CD4-positive, alpha-beta T cell treated with Interleukin-2 at 100 ng/mL for 4 hours (primary cell): ENCODE data around the gene CRMP1.

ENCODE experiments used
- DNase-seq: peaks from one replicate; pipeline ENCODE4 v3.0.0-alpha.2; 2020; ENCODE audit warnings: low spot score

The CRMP1 gene

DNA sequence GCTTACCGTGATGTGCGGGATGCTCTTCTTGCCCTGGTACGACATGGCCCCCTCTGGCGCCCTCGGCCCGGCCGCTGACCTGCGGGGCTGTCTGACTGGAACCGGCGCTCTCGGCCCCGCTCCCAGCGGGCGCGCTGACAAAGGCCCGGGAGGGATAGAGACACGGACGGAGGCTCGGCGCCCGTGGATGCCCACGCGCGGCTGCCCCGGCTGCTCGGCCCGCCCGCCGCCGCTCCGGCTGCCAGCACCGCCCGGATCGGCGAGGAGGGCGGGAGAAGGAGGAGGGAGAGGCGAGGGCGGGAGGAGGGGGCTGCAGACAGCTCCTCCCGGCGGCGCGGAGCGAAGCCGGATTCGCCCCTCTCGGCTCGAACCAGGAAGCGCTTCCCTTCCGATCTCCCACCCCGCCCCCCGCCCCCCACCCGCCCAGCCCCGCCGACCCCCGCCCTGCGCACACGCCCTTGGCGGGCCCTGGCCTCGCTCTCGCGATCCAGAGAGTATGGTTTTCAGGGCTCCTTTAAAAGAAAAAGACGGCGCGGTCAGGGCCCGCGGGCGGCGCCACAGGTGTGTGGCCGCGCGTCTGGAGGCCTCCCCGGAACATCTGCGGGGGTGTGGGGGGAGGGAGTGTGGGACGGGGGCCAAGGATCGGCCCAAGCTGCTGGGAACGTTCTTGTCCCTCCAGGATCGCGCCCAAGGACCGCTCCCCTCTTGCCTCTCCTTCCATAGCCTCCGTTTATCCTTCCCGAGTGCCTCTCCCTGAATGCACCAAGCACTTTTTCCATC, 4.5 kb downstream of the CRMP1 start:
- DNase-seq: no peak

DNA sequence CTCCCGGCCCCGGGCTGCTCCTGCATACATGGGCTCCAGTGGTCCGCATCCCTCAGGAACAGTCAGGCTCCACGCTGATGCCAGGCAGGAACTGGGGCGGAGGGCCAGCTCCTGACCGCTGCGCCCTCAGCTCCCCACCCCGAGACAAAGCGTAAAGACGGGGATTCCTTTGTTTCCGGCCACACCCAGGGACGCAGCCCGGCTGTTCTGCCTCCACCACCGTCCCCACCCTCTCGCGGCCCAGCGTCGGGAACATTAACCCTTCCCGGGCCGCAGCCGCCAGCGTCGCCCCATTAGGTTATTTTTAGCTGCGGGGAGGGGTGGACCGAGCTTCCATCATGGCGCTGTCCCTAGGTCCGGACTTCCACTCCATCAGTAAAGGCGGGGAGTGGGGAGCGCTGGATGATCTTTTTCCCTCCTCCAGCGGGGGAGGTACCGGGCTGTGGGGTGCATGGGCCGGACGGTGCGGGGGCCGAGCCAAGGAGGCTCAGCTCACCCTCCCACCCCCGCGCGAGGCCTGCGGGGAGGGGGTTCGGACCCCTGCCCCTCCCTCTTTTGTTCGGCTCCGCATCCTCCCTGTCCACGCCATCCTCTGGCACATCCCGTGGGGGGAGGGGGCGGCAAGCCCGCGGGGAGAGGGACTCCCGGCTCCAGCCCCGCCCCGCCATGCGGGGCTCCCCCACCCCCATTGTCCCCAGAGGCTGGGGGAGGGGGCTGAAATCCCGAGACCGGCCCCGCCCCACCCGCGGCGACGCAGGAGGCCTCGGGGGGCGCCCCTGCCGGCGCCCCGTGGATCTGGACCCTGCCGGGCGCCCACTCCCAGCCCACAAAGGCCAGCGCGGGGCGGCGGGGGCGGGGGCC, 5.3 kb downstream of the CRMP1 start:
- no peak for DNase-seq

DNA sequence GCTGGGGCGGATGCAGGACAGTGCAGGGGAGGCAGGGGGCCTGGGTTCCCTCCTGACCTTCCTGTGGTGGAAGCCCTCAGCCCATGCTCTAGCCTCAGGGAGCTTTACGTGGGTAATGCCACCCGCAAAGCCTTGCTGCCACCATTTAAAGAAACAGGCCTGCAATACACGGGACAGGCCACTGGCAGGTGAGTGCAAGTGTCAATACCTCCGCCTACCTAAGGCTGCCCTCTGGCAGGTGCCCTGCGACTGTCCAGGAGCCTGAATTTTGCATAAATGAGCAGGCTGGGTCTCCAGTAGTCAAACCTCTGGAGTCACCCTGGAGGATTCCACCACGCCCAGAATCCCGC, 5.9 kb downstream of the CRMP1 start:
- DNase-seq: no peak

GRCh38 chr4:5885733-5886132, 7.2 kb downstream of the CRMP1 start:
- no peak for DNase-seq

DNA sequence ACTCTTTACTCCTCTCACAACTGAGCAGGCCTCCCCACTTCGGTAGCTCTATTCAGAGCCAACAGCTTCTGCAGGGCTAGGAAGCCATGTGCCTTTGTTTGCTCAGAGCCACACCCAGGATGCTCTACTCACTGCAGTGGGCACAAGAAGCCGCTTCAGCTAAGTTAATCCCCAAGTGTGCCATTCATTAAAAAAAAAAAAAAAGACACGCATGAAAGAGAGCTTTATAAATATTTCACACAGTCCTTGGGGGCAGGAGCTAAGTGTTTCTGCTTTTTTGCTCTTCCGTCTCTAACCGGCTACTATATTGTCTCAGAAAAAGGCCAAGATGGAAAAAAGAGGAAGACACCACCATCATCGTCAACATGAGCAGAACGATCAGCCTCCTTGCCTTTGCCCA, 8.1 kb downstream of the CRMP1 start:
- no peak for DNase-seq

DNA sequence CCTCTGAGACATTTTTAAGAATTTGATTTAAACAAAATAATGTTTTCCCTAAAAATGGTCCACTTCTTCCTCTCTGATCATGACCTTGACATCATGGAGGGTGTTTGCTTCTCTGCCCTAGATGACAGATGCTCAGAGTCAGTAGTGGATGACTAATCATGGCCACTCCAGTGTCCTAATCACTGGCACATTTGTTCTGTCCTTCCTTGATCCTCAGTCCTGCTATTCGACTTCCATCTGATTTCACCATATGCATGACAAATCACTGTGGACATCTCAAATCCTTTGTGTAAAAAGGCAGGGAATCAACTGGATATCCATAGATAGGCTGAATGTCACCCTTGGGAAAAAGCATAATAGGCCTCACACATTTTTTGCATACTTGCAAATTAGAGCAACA, 9.0 kb downstream of the CRMP1 start:
- DNase-seq: no peak

DNA sequence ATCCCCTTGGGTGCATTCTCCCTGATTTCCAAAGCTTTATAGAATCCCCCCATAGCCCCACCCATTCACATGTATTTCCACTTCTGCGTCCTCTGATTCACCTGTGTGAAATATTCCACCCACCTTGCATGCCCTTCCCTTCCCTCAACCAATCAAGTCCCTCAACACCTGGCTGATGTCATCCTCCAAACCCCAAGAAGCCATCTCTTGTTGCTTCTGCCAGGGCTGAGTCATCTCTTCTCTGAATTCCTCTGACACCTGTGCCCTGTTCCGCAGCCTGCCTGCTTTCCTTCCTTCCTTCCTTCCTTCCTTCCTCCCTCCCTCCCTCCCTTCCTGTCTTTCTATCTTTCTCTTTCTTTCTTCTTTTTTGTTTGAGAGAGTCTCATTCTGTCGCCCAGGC, 9.9 kb downstream of the CRMP1 start:
- no peak for DNase-seq

- DNase-seq: no peak
These were observed 11.5 kb downstream of the CRMP1 start for GRCh38 chr4:5881340-5881739.

DNA sequence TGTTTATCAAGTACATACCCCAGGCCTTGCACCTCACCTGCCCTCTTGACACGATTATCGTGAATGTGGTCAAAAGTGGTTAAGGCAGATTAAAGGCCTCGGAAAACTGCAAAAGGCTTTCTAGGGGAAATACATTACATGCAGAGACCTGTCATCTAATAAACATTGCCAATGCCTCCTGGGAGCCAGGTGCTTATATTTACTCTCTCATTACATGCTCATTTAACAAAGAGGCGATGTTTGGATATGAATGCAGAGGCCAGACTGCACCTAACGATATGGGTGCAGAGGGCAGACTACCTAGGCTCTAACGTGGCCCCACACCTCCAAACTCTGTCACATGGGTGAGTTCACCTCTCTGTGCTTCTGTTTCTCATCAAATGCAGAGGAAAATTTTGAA, 14.5 kb downstream of the CRMP1 start:
- DNase-seq: no peak

- DNase-seq: no peak
These were observed 15.5 kb downstream of the CRMP1 start for GRCh38 chr4:5877392-5877791.

DNA sequence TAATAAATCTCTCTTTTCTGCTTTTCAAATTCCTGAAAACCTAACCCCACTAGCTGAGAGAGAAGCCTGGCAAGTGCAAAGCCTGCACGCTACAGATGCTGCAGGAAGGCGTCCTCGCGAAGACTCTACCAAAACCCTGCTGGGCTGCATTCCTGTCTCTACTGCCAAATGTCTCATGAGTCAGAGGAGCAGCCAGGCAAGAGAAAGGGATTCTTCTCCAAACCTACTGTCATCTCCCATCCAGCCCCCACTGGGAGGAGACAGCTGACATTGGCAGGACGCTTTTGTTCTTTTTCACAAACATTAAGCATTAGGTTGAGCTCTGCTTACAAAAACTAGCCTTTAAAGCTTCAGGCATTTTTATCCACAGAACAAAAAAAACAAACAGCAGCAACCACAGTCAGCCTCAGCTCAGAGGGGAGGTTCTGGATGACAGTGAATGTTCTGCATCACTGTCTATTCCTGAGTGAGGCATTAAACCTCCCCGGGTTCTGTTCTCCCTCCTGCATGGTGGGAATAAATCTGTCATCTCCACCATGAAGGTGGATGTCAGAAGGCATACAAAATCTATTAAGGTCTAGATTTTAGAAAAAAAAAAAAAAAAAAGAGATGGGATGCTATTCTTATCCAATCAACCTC, 18.0 kb downstream of the CRMP1 start:
- no peak for DNase-seq

- DNase-seq: no peak
These were observed 22.2 kb downstream of the CRMP1 start for GRCh38 chr4:5870701-5871100.

DNA sequence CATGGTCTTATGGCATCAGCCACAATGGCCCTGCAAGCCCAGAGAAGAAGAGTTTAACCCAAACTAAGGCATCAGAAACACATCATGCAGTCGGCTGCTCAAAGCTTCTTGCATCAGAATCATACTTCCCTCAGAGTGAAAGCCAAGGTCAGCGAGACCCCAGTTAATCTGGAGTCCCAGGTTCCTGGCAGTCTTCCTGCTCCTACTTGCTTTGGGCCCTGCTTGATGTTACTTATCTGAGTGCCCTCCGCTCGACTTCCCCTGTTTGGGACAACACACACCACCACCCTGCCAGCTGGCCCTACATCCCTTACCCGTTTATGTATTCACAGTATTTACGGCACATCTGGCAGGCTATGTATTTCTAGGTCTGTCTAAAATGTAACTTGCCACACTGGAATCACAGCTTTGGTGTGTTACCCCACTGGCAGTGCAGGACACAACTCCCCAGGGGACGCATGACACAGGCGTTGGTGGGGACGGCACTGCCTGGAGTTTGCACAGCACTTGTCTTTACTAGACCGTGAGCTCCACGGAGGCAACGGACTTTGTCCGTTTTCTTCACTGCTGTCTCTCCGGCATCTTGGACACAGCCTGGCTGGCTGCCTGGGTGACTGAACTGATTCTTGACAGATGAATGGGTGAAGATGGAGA, 22.8 kb downstream of the CRMP1 start:
- DNase-seq: no peak

GRCh38 chr4:5867866-5868265, 25.0 kb downstream of the CRMP1 start:
- DNase-seq: no peak

GRCh38 chr4:5866841-5867813, 25.8 kb downstream of the CRMP1 start:
- no peak for DNase-seq

DNA sequence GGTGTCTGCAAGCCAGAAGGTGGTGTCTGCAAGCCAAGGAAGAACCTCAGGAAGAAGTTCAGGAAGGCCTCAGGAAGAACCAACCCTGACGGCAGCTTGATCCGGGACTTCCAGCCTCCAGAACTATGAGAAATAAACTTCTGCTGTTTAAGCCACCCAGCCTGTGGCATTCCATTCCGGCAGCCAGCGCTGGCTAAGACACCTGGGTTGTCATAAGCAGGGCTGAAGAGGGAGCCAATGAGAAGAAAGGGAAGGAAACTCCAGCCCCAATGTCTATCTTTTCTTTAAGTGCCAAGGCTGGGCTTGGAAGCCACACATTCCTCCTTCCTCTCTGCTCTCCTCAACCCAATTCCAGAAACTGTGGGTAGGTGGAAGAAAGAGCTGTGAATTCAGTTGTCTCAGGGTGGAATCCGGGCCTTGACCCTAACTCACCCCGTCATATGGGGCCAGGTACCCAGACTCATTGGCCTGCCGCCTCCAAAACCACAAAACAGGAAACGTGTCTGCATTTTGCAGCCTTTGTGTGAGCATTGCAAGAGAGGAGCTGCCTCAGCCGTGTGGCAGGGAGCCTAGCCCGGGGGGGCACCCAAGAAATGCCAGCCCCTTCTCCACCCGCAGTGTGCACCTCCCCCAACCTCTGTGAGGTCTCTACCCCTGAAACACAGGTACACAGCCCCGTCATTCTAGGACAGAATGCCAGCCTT, 26.8 kb downstream of the CRMP1 start:
- DNase-seq: no peak

GRCh38 chr4:5863461-5864113, 29.3 kb downstream of the CRMP1 start:
- no peak for DNase-seq

- no peak for DNase-seq
These were observed 34.7 kb downstream of the CRMP1 start for GRCh38 chr4:5858020-5858769.

- DNase-seq: no peak
These were observed 35.7 kb downstream of the CRMP1 start for GRCh38 chr4:5857199-5857598.
